Measurements from ENCODE around the gene STYX. TPM values are rescaled to one million over a fixed set of nuclear protein-coding genes. Genes with fewer than 3 reads are reported as not detected.

STYX gene
- total RNA-seq, 1 experiment from 2014 or later, result 24.0 TPM

- H3K14ac ChIP-seq (ENCODE audit: insufficient read depth, low read length), result peak within 1 kb of the TSS; percentile 65
- DNase-seq, result peak; percentile 96
- no peak within 1 kb of the TSS for H3K56ac ChIP-seq (ENCODE audit: insufficient read length, low read depth, low read length)
- no peaks in the 10 kb centered on the region; the same call in 1 of the 2 replicates for H3K79me2 ChIP-seq (ENCODE audit: insufficient read depth, low read length)
- Mint-ChIP-seq H3K4me1 (peaks cover 21 to 25% of the 10 kb centered on the region in 2 experiments), H3K27me3 (ENCODE audit: low read depth) (no peaks in the 10 kb centered on the region), H3K36me3 (ENCODE audit: insufficient read depth in 1 of 3, low read depth in 3 of 3) (peaks cover 0 to 6% (median 2%) of the 10 kb centered on the region in 3 experiments; a peak in 5 of 7 replicates), H3K4me3 (peak within 1 kb of the TSS; percentile 91 to 94), H3K27ac (peak within 1 kb of the TSS; percentile 96 to 99 (median 97)), H3K9me3 (peaks cover under 1 to 1% of the 10 kb centered on the region in 2 experiments; a peak in 4 of 5 replicates)
- H2BK120ac ChIP-seq (ENCODE audit: low read depth, low read length, poor library complexity, severe bottlenecking), result no peak within 1 kb of the TSS
- no peak within 1 kb of the TSS for H4K8ac ChIP-seq (replicated peaks; ENCODE audit: insufficient read length, low read depth, low read length)
- H2BK5ac ChIP-seq (ENCODE audit: insufficient read length, low read length), result no peak within 1 kb of the TSS
- peak within 1 kb of the TSS; percentile 27 for H3K9ac ChIP-seq (ENCODE audit: extremely low read depth, insufficient read length, low read length)
- H3K4ac ChIP-seq (ENCODE audit: low read depth, low read length), result no peak within 1 kb of the TSS; the same call in 1 of the 2 replicates
- no peak within 1 kb of the TSS for H2BK12ac ChIP-seq (ENCODE audit: insufficient read length, low read depth, low read length)
- peak within 1 kb of the TSS; percentile 64 for H3K18ac ChIP-seq (ENCODE audit: insufficient read length, low read depth, low read length)
- peak within 1 kb of the TSS; percentile 98 for H3K4me2 ChIP-seq (ENCODE audit: insufficient read depth, insufficient read length, low read length)
- no peaks in the 10 kb centered on the region for H3K9me3 ChIP-seq (ENCODE audit: control insufficient read depth, low read depth, low read length)
- H3K23me2 ChIP-seq (ENCODE audit: insufficient read length, low read depth, low read length, poor library complexity, severe bottlenecking), result peaks cover 10% of the 10 kb centered on the region
- H4K5ac ChIP-seq (ENCODE audit: insufficient read length, low read depth, low read length), result peak within 1 kb of the TSS; percentile 37
- H2AK5ac ChIP-seq (ENCODE audit: insufficient read length, low read length), result no peak within 1 kb of the TSS
- no peak within 1 kb of the TSS for H3T11ph ChIP-seq (ENCODE audit: low read length)
- H3K23ac ChIP-seq (ENCODE audit: insufficient read length, low read depth, low read length), result no peak within 1 kb of the TSS
- H2BK15ac ChIP-seq (ENCODE audit: low read depth, low read length), result no peak within 1 kb of the TSS
- H3K4me1 ChIP-seq (ENCODE audit: insufficient read depth, low read length), result peaks cover 4% of the 10 kb centered on the region; the same call in 1 of the 2 replicates
- H4K20me1 ChIP-seq (ENCODE audit: control insufficient read depth, insufficient read depth, insufficient read length), result no peaks in the 10 kb centered on the region
- TF ChIP-seq, protein P1, sequence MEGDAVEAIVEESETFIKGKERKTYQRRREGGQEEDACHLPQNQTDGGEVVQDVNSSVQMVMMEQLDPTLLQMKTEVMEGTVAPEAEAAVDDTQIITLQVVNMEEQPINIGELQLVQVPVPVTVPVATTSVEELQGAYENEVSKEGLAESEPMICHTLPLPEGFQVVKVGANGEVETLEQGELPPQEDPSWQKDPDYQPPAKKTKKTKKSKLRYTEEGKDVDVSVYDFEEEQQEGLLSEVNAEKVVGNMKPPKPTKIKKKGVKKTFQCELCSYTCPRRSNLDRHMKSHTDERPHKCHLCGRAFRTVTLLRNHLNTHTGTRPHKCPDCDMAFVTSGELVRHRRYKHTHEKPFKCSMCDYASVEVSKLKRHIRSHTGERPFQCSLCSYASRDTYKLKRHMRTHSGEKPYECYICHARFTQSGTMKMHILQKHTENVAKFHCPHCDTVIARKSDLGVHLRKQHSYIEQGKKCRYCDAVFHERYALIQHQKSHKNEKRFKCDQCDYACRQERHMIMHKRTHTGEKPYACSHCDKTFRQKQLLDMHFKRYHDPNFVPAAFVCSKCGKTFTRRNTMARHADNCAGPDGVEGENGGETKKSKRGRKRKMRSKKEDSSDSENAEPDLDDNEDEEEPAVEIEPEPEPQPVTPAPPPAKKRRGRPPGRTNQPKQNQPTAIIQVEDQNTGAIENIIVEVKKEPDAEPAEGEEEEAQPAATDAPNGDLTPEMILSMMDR (conservative IDR thresholded peaks at IDR 0.05), result no peak
- H2AFZ ChIP-seq (ENCODE audit: low read length), result peak within 1 kb of the TSS; percentile 66
- no peaks in the 10 kb centered on the region for H3K27me3 ChIP-seq (ENCODE audit: insufficient read depth, low read length)
- no peak within 1 kb of the TSS for H4K91ac ChIP-seq (ENCODE audit: insufficient read length, low read depth, low read length)
- no CpG with 5 or more reads among the region's 74 CpGs for WGBS (ENCODE audit: extremely low coverage, insufficient read length, low lambda C conversion rate)
- no peaks in the 10 kb centered on the region for H3K79me1 ChIP-seq (ENCODE audit: insufficient read depth, low read depth, low read length, poor library complexity, severe bottlenecking)
- peak within 1 kb of the TSS; percentile 58 for H3K27ac ChIP-seq (ENCODE audit: insufficient read length, low read depth, low read length)
- H2BK20ac ChIP-seq (ENCODE audit: low read depth, low read length, poor library complexity, severe bottlenecking), result no peak within 1 kb of the TSS
Observed at GRCh38 chr14:52791223-52792096, 61.5 kb downstream of the STYX start, which contains the start of gene GNPNAT1. GNPNAT1 (minus strand) TSS chr14:52791607; CDS start chr14:52784650, 6,957 bp downstream.

Data from H9 (cell line).